ENCODE data around the gene FAM162A. TPM values are rescaled to one million over a fixed set of nuclear protein-coding genes. Genes with fewer than 3 reads are reported as not detected.

FAM162A gene
- total RNA-seq, 1 donor from 2014 or later = 14.3 TPM

DNA sequence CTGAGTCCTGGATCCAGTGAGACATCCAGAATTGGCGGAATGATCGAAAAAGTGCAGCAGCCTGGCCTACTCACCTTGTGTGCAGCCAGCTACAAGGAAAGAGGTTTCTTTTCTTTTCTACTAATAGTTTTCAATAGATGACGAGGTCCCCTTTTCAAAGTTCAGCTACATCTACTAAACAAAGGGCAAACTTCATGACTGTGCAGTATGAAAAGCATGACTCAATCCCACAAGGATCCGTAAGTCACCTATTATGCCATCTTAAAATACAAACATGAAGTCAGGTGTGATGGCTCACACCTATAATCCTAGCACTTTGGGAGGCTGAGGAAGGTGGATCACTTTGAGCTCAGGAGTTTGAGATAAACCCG lies 17.6 kb upstream of the FAM162A start:
- no peak for TF ChIP-seq CTCF (IDR thresholded peaks at IDR 0.05; ENCODE audit: insufficient read depth, low read length, poor library complexity, severe bottlenecking)

GRCh38 chr3:122374034-122374433 lies 9.9 kb upstream of the FAM162A start:
- TF ChIP-seq CTCF (IDR thresholded peaks at IDR 0.05; ENCODE audit: insufficient read depth, low read length, poor library complexity, severe bottlenecking) = no peak
- no peaks in the 10 kb centered on the region for H3K27me3 ChIP-seq (ENCODE audit: control insufficient read depth, insufficient read depth, low read length)
- no peaks in the 10 kb centered on the region for H3K36me3 ChIP-seq (ENCODE audit: control insufficient read depth, insufficient read depth, low read length)
- no peak for DNase-seq (ENCODE audit: low read depth)
- H3K4me3 ChIP-seq (ENCODE audit: low read depth, low read length) = no peak overlapping the region

More for the DNA sequence above, 17.6 kb upstream of the FAM162A start:
- DNase-seq (ENCODE audit: low read depth) = no peak
- Histone ChIP-seq H3K36me3 (ENCODE audit: control insufficient read depth, insufficient read depth, low read length) (peaks cover 2% of the 10 kb centered on the region), H3K4me3 (ENCODE audit: low read depth, low read length) (no peak overlapping the region), H3K27me3 (ENCODE audit: control insufficient read depth, insufficient read depth, low read length) (no peaks in the 10 kb centered on the region)

DNA sequence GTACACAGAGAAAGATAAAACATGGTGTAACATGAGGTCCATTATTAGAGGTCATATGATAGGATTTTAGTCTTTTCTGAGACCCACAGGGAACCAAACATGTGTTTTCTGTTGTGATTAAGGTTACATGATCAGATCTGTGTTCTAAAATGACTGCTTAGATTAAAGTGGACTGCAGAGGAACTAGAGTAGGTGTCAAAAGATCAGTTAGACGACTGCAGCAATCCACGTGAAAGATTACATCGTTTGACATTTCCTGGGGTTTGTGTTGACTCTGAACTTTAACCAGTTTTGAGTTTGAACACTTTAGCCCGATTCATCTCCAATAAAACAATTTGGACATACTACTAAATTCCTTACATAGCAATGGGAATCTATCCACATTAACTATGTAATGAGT lies 6.0 kb upstream of the FAM162A start:
- Histone ChIP-seq H3K27me3 (ENCODE audit: control insufficient read depth, insufficient read depth, low read length) (no peaks in the 10 kb centered on the region), H3K4me3 (ENCODE audit: low read depth, low read length) (no peak overlapping the region), H3K36me3 (ENCODE audit: control insufficient read depth, insufficient read depth, low read length) (no peaks in the 10 kb centered on the region)
- no peak for TF ChIP-seq CTCF (IDR thresholded peaks at IDR 0.05; ENCODE audit: insufficient read depth, low read length, poor library complexity, severe bottlenecking)
- no peak for DNase-seq (ENCODE audit: low read depth)

DNA sequence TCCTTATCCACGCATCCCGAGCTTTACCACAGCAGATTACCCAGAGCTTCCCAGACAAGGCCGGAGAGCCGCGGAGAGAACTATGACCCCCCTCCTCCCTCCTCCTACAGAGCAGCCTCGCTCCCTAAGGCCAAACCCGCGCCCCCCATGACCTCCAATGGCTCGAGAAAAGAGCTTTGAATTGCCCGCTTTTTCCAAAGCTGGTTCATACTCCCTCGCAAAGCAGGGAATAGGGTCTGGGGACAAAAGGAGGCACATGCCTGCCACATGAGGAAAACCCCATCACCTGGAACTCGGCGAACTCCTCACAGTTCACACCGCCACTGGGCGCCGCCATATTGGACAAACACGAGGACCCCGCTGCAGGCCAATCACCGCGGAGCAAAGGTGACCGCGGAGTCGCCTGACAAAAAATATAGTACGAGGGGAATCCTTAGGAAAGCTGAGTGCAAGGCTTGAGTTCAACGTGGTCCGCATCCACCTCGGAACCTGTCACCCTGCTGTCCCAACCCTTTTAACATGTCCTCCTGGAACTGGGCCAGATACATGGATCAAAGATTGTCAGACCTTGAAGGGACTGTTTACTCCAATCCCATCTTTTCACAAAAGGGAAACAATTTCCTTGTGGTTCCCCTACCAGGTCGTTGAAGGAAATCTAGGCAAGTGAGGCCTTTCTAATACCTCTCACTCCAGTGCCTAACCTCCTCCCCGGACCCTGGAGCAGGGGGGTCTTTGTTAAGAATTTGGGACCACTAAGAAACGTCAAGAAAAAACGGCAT lies 905 bp upstream of the FAM162A start, which contains the start of gene MIX23:
MIX23 (minus strand) TSS at position 344 of the 779 bp plus-strand sequence; CDS start at position 337, 7 bp downstream.
- peak; percentile 25 for DNase-seq (ENCODE audit: low read depth)
- peak within 1 kb of the TSS; percentile 90 for H3K4me3 ChIP-seq (ENCODE audit: low read depth, low read length)
- no peaks in the 10 kb centered on the region for H3K36me3 ChIP-seq (ENCODE audit: control insufficient read depth, insufficient read depth, low read length)
- H3K27me3 ChIP-seq (ENCODE audit: control insufficient read depth, insufficient read depth, low read length) = no peaks in the 10 kb centered on the region
- TF ChIP-seq CTCF (IDR thresholded peaks at IDR 0.05; ENCODE audit: insufficient read depth, low read length, poor library complexity, severe bottlenecking) = no peak

- TF ChIP-seq CTCF (IDR thresholded peaks at IDR 0.05; ENCODE audit: insufficient read depth, low read length, poor library complexity, severe bottlenecking) = no peak
- no peak overlapping the region for H3K4me3 ChIP-seq (ENCODE audit: low read depth, low read length)
- H3K27me3 ChIP-seq (ENCODE audit: control insufficient read depth, insufficient read depth, low read length) = no peaks in the 10 kb centered on the region
- H3K36me3 ChIP-seq (ENCODE audit: control insufficient read depth, insufficient read depth, low read length) = no peaks in the 10 kb centered on the region
- DNase-seq (ENCODE audit: low read depth) = no peak
These were observed 3.7 kb downstream of the FAM162A start for GRCh38 chr3:122387709-122388108.

- H3K36me3 ChIP-seq (ENCODE audit: control insufficient read depth, insufficient read depth, low read length) = no peaks in the 10 kb centered on the region
- no peak for DNase-seq (ENCODE audit: low read depth)
- no peak overlapping the region for H3K4me3 ChIP-seq (ENCODE audit: low read depth, low read length)
- no peaks in the 10 kb centered on the region for H3K27me3 ChIP-seq (ENCODE audit: control insufficient read depth, insufficient read depth, low read length)
- TF ChIP-seq CTCF (IDR thresholded peaks at IDR 0.05; ENCODE audit: insufficient read depth, low read length, poor library complexity, severe bottlenecking) = no peak
These were observed 5.2 kb downstream of the FAM162A start for GRCh38 chr3:122389197-122389596.
